Measurements from ENCODE around the gene ITK.
"Not testable (repeated sequence)": the region's sequence is repeated elsewhere in the genome, so short reads cannot be mapped to it uniquely, and the experiment has no call there.

Gene ITK

DNA sequence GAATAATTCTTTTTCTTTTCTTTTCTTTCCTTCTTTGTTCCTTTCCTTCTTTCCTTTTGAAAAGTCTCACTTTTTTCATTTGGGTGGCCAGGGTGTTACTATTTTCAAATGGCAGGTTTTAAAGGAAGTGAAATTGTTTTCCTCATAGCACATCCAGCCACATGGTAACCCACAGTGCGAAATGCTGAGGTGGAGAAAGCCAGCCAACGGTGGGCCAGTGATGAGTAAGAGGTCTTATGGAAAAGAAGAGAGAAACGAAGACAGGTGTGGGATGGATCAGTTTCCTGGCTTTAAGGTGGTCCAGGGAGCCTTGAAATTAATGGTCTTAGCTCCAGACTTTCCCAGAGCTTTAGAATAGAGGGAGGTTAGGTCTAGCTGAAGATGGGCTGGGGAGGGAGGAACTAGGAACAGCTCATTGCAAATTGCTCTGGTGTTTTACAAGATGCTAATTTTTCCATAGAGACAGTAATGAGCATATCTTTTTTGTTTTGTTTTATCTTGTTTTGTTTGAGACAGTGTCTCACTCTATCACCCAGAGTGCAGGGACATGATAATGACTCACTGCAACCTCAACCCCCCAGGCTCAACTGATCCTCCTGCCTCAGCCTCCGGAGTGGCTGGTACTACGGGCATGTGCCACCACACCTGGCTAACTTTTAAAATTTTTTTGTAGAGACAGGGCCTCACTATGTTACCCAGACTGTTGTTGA lies 17.8 kb downstream of the ITK start:
- TF ChIP-seq, protein P1, sequence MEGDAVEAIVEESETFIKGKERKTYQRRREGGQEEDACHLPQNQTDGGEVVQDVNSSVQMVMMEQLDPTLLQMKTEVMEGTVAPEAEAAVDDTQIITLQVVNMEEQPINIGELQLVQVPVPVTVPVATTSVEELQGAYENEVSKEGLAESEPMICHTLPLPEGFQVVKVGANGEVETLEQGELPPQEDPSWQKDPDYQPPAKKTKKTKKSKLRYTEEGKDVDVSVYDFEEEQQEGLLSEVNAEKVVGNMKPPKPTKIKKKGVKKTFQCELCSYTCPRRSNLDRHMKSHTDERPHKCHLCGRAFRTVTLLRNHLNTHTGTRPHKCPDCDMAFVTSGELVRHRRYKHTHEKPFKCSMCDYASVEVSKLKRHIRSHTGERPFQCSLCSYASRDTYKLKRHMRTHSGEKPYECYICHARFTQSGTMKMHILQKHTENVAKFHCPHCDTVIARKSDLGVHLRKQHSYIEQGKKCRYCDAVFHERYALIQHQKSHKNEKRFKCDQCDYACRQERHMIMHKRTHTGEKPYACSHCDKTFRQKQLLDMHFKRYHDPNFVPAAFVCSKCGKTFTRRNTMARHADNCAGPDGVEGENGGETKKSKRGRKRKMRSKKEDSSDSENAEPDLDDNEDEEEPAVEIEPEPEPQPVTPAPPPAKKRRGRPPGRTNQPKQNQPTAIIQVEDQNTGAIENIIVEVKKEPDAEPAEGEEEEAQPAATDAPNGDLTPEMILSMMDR (conservative IDR thresholded peaks at IDR 0.05), result no peak
- H3K27ac ChIP-seq, result no peak overlapping the region

DNA sequence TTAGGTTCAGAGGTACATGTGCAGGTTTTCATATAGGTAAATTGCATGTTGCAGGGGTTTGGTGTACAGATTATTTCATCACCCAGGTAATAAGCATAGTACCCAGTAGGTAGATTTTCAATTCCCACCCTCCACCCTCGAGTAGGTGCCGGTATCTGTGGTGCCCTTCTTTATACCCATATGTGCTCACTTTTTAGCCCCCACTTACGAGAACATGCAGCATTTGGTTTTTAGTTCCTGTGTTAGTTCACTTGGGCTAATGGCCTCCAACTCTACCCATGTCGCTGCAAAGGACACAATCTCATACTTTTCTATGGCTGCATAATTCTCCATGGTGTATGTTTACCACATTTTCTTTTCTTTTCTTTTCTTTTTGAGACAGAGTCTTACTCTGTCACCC lies 21.2 kb downstream of the ITK start:
- TF ChIP-seq, protein P1 (conservative IDR thresholded peaks at IDR 0.05), result no peak
- H3K27ac ChIP-seq, result no peak overlapping the region

- no peak overlapping the region for H3K27ac ChIP-seq
- TF ChIP-seq, protein P1 (conservative IDR thresholded peaks at IDR 0.05), result no peak
Measured at GRCh38 chr5:157203417-157203816, 22.8 kb downstream of the ITK start.

- TF ChIP-seq, protein P1 (conservative IDR thresholded peaks at IDR 0.05), result no peak
- no peak overlapping the region for H3K27ac ChIP-seq
Measured at GRCh38 chr5:157204765-157205164, 24.1 kb downstream of the ITK start.

GRCh38 chr5:157205708-157206107 lies 25.1 kb downstream of the ITK start:
- TF ChIP-seq, protein P1 (conservative IDR thresholded peaks at IDR 0.05), result no peak

DNA sequence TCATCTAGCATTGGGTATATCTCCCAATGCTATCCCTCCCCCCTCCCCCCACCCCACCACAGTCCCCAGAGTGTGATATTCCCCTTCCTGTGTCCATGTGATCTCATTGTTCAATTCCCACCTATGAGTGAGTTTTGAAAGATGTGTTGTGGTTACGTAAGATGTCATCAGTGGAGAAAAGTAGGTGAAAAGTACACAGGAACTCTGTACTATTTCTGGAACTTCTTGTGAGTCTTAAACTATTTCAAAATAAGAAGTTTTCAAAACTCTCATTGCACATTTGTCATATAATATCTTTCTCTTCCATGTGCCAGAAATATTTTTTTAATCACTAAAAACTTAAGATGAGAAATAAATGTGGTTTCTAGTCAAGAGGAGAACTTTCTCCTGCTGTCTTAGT lies 30.0 kb downstream of the ITK start:
- not testable (repeated sequence) for H3K27ac ChIP-seq

More at GRCh38 chr5:157205708-157206107, 25.1 kb downstream of the ITK start:
- H3K27ac ChIP-seq, result no peak overlapping the region

GRCh38 chr5:157212307-157212706 lies 31.7 kb downstream of the ITK start:
- no peak overlapping the region for H3K27ac ChIP-seq
- TF ChIP-seq, protein P1 (conservative IDR thresholded peaks at IDR 0.05), result no peak

DNA sequence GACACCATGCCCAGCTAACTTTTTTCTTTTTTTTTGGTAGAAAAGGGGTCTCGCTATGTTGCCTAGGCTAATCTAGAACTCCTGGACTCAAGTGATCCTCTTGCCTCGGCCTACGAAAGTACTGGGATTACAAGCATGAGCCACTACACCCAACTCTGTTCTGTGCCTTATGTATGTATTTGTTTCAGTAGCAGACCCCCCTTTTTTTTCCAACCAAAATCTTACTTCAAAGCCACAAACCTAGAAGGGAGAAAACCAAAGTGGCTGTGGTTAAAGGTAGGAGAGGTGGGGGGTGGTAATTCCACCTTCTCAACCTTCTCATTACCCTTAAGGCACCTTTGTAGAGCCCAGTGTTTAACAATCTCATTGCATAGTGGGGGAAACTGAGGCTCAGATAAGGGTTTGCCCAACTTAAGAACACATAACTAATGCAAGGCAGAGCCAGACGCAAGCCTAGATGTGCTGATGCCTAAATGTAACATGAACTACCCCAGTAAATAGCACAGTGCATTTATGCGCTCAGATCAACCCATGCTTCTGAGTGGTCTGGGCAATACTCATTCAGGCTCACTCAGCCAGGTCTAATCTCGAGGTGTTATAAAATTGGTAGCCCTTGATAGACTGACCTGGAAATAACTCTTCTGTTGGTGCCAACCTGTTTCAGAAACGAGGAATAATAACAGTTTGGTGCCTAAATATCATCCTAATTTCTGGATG lies 33.0 kb downstream of the ITK start:
- TF ChIP-seq, protein P1 (conservative IDR thresholded peaks at IDR 0.05), result no peak
- no peak overlapping the region for H3K27ac ChIP-seq

Measured in VCaP (cell line).